Renal cortex interstitium (tissue), 11 donors: ENCODE results near the gene ABCC4. TPM values are rescaled to one million over a fixed set of nuclear protein-coding genes. Genes with fewer than 3 reads are reported as not detected.
"Not testable (repeated sequence)": the region's sequence is repeated elsewhere in the genome, so short reads cannot be mapped to it uniquely, and the experiment has no call there.

ENCODE experiments used
- DNase-seq, 11 donors: peaks; one replicate each; pipeline ENCODE4 v3.0.0-alpha.2; 2013; ENCODE audit warnings: low read depth in 9 of 11, low spot score in 4 of 11; ENCODE audit errors: extremely low read depth in 1 of 11
- polyA plus RNA-seq, 3 donors: library from polyadenylated mRNA; unstranded; fragments of 120-200 nt; gene quantifications; one replicate each; pipeline ENCODE4 v1.2.1, GENCODE V29; 2013; ENCODE audit not compliant: insufficient read length in 3 of 3

Gene ABCC4
- polyA plus RNA-seq, 3 donors: 17.5 to 25.1 (median 22.7) TPM

DNA sequence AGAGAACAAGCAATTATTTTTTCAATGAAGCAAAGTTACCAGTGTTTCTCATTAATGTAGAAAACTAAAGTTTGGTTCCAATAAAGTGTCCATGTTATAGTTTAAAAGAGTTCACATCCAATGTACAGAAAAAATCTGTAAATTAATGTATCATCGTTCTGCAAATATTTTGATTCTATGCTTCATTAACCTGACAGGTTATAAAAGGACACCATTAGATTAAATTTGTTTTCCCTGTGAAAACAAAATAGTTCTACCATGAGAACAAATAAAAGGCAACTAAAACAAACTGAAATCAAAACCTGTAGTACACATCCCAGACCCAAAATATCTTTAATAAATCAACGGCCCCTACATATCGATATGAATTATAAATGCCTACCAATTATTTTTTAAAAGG lies 85.1 kb downstream of the ABCC4 start:
- no peak for DNase-seq

DNA sequence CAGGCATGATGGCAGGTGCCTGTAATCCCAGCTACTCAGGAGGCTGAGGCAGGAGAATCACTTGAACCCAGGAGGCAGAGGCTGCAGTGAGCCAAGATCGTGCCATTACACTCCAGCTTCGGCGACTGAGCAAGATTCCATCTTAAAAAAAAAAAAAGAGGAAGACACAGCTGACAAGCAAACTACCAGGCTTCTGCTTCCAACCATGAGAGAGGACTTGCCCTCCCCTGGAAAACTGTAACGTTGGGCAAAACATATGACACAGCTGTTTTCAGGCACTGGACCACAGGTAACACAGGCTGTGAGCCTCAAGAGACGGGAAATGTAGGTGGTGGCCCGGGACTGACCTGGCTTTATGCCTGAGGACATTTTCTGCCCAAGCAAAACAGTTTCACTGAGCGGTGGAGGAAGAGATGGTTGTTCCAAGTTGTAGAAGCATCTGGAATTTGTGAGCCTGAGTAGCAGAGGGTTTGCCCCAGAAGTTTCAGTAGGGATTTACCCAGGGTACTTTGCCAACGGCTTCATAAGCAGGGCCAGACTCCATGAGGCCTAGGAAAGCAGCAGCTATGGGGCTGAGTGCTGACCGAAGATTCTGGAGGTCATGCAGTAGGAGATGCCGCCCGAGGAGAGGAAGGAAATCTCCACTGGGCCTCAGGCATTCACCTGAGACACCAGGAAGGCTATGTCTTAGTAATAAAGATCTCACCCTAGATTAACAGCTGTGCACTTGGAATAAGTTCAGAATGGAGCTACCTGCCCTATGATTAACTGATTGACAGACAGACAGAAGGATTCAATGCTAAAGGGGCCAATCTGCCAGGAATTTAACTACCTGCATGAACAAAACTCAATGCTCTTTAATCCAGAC lies 88.0 kb downstream of the ABCC4 start:
- no peak for DNase-seq

- no peak for DNase-seq
Measured at GRCh38 chr13:95209109-95209508, 92.1 kb downstream of the ABCC4 start.

DNA sequence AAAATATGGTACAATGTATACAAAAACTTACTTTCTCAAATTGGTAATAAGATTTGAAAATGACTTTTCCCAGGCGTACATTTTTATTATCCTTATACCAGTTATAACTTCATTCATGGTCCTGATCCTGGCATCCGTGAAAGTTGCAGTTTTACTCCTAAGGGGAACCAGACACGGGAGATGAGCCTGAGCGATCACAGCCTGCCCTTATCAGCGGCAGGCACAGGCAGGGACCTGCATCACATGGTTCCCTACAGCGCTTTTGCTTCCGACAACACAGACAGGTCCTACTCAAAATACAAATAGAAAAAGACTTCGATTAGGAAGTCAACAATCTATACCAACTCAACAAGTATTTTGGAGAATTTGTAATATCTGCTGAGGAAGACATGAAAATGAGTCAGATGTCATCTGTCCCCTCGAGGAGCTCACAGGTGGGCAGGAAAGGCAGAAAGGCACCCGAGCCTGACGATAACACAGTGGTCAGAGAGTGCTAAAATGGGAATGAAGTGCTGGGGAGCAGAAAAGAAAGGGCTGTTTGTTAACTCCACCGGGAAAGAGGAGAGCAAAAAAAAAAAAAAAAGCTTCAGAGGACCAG lies 93.4 kb downstream of the ABCC4 start:
- DNase-seq: no peak

DNA sequence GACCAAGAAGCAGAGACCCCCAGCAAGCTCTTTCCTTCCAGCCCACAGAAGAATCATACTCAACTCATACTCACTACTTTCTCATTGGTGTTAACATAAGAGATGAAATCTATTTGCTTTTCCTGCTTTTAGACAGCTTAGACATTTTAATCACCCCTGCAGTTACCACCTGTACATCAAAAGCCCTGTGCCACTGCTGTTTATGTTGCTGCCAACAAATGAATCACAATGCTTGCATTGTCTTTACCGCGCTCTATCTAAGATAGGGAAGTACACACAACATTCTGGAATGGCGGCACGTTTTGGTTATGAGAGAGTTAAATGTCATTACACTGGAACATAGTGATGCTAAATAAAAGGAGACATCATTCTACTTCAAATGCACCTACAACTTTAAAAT lies 95.1 kb downstream of the ABCC4 start:
- DNase-seq: no peak

GRCh38 chr13:95204231-95204765 lies 97.0 kb downstream of the ABCC4 start:
- no peak for DNase-seq

- no peak for DNase-seq
Measured at GRCh38 chr13:95201814-95202651, 99.2 kb downstream of the ABCC4 start.

- DNase-seq: not testable (repeated sequence)
Measured at GRCh38 chr13:95200386-95200957, 100.8 kb downstream of the ABCC4 start.

- no peak for DNase-seq
Measured at GRCh38 chr13:95199896-95200295, 101.4 kb downstream of the ABCC4 start.

- not testable (repeated sequence) for DNase-seq
Measured at GRCh38 chr13:95198606-95199005, 102.6 kb downstream of the ABCC4 start.

DNA sequence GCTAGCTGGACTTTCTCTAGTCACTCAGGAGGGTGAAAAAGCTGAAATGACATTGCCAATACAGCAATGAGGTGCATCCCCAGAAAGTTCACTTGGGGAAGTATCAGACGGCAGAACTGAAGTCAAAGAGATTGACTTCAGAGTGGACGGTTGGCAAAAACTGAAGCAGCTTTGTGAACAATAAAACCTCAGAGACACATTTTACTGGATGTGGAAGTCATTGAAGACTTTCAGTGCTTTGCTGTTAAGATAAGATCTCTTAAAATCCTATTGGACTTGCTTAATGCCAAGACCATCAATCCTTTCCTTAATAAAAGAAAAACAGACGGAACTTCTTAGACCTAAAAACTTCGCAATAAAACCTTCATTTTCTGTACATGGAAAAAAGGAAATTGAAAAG lies 103.7 kb downstream of the ABCC4 start:
- peak in 1 of 11 donors; percentile 29 for DNase-seq

GRCh38 chr13:95195146-95195545 lies 106.1 kb downstream of the ABCC4 start:
- no peak for DNase-seq

GRCh38 chr13:95193509-95194230 lies 107.6 kb downstream of the ABCC4 start:
- peak in 2 of 11 donors; percentile 50 to 53 for DNase-seq

GRCh38 chr13:95192998-95193397 lies 108.3 kb downstream of the ABCC4 start:
- DNase-seq: no peak

GRCh38 chr13:95192564-95192945 lies 108.7 kb downstream of the ABCC4 start:
- not testable (repeated sequence) for DNase-seq

DNA sequence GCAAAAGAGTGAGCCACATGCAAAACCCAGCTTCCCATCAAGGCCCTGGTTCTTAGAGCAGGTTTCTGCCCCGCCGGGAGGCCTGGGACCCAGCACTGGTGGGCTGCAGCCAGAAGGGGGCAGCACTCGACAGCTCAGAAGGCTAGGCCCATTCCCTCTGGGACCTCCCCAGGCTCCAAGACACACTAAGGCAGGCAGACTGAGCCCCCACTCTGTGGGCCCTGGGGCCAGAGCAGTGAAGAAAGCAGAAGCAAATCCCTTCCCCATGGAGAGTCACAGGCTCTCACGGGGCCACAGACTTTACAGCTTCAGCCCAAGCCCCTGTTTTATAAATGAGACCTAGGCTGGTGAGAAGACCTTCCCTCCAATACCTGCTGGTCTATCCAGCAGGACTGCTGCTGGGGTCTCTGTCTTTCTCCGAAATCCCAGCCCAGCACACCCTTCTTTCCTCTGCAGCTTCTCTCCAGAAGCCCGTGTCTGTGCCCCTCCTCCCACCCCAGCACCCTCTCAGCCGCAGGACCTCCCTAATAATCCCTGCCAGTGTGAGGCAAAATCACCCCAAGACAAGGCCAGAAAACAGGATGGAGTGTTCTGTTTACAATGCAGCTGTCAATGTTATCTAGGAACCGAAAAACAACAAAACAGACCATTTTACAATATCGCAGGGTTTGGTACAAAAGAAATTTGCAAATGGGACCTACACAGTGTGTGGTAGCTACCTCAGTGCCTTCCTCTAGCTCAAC lies 109.3 kb downstream of the ABCC4 start:
- DNase-seq: peak; percentile 31 to 77 (median 62)

GRCh38 chr13:95188128-95188527 lies 113.1 kb downstream of the ABCC4 start:
- no peak for DNase-seq

- DNase-seq: no peak
Measured at GRCh38 chr13:95185851-95186250, 115.4 kb downstream of the ABCC4 start.
